ENCODE data around the gene CLMN.

CLMN gene, protein sequence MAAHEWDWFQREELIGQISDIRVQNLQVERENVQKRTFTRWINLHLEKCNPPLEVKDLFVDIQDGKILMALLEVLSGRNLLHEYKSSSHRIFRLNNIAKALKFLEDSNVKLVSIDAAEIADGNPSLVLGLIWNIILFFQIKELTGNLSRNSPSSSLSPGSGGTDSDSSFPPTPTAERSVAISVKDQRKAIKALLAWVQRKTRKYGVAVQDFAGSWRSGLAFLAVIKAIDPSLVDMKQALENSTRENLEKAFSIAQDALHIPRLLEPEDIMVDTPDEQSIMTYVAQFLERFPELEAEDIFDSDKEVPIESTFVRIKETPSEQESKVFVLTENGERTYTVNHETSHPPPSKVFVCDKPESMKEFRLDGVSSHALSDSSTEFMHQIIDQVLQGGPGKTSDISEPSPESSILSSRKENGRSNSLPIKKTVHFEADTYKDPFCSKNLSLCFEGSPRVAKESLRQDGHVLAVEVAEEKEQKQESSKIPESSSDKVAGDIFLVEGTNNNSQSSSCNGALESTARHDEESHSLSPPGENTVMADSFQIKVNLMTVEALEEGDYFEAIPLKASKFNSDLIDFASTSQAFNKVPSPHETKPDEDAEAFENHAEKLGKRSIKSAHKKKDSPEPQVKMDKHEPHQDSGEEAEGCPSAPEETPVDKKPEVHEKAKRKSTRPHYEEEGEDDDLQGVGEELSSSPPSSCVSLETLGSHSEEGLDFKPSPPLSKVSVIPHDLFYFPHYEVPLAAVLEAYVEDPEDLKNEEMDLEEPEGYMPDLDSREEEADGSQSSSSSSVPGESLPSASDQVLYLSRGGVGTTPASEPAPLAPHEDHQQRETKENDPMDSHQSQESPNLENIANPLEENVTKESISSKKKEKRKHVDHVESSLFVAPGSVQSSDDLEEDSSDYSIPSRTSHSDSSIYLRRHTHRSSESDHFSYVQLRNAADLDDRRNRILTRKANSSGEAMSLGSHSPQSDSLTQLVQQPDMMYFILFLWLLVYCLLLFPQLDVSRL

DNA sequence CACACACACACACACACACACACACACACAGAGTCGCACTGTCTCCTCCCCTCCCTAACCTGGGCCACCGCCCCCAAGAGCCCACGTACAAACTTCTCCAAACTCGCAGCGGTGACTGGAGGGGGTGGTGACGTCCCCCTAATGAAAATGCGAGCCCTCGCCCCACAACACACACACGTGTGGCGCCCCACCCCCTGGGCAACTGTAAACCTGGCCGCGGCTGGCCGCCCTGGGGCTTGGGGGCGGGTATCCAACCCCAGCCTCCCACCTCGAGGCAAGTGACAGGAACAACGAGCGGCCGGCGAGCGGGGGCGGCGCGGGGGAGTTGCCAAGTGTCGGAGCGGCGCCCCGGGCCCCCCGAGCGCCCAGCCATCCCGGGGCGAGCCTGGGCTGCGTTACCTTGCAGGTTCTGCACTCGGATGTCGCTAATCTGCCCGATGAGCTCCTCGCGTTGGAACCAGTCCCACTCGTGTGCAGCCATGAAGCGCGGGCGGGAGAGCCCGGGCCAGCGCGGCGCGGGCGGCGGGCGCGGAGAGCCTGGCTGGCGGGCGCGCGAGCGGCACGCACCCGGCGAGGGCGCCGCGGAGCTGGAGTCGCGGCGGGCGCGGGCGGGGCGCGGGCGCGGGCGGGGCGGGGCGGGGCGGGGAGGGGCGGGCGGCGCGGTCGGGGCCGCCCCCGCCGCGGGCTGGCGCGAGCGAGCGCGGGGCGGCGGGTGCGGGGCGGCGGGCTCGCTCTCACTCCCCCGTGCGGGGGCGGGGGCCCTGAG, at the start of gene CLMN:
CLMN (minus strand) TSS at position 597 of the 766 bp plus-strand sequence; CDS start at position 481, 116 bp downstream.
- peak; percentile 94 for DNase-seq (ENCODE audit: low spot score)

DNA sequence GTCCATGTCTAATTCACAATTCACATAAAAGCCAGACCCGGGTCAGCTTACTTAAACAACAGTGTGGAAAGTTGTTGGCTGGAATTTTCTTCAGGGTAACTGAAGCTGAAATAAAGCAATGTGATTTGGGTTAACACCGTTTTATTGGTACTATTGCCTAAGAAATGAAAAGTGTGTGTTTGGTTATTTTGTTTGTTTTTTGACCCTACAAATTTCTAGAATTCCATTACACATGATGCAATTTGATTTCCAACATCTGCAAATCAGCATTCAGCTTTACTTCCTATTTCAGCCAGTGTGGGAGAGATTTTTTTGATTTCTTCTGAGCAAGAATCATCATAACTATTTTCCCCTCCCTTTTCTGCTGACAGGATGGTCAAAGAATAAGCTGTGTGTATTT, 45.7 kb upstream of the CLMN start:
- no peak for DNase-seq (ENCODE audit: low spot score)

DNA sequence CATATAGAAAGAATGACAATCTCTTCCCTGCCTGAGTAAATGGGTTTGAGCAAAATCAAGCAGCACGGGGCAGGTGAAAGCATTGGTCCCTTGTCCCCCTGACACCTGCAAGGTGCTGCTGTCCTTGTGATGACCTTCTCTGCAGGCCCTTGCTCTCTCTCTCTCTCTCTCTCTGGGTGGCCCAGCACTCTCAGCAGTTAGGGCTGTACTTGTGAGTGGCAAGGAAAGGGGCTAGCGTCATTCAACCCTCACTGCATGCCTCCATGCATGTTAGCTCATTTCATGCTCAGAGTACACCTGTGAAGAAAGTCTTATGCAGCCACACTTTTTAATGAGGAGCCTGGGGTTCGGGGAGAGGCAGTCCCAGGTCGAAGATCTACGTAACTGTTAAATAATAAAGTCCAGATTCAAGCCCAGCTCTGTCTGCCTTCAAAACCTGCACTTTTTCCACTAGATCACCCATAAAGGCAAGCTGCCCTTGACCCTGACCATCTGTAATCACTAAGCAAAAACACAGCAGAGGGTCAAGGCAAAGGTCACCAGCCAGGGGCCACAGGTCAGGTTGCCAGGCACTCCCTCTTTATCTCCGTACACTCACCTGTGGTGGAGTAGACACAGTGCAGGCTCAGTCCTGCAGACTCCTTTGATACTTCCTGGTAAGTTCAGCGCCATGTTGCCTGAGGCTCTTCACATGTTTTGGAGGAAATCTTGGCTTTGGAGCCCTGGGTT, 44.9 kb upstream of the CLMN start:
- no peak for DNase-seq (ENCODE audit: low spot score)

DNA sequence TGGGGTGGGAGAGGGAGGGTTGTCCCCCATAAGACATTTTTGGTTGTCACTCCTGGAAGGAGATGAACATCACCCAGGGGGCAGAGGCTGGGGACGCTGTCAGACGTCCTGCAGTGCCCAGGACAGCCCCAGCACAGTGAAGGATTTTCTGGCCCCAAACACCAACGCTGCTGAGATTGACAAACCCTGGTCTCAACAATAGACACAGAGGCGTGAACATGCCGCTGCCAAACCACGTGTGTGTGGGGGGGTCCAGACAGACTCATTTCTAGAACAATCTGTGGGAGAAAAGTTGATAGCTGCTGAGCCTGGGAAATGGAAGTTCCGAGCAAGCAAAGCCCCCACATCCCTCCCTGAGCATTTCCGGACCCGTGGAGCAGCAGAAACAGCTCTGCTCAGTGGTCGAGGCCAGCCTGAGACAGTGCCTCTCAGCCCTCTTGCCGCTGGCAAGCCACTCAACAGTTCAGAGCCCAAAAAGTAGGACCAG, 43.8 kb upstream of the CLMN start:
- DNase-seq (ENCODE audit: low spot score): no peak

DNA sequence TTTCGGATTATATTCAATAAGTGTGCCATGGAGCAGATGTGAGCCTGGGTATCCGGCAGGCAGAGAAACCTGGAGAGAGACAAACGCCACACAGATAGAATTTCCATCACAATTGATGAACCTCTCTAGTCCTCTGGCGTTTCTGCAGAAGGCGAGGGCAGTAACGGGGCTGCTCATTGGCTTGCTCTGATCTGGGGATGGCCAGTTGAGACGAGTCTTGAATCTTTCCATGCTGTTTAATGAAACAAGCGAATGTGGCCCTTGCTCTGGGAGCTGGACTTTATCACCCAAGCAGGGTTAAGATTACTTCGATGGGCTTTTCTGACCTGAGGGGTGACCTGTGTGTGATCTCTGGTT, 42.4 kb upstream of the CLMN start:
- peak; percentile 66 for DNase-seq (ENCODE audit: low spot score)

DNA sequence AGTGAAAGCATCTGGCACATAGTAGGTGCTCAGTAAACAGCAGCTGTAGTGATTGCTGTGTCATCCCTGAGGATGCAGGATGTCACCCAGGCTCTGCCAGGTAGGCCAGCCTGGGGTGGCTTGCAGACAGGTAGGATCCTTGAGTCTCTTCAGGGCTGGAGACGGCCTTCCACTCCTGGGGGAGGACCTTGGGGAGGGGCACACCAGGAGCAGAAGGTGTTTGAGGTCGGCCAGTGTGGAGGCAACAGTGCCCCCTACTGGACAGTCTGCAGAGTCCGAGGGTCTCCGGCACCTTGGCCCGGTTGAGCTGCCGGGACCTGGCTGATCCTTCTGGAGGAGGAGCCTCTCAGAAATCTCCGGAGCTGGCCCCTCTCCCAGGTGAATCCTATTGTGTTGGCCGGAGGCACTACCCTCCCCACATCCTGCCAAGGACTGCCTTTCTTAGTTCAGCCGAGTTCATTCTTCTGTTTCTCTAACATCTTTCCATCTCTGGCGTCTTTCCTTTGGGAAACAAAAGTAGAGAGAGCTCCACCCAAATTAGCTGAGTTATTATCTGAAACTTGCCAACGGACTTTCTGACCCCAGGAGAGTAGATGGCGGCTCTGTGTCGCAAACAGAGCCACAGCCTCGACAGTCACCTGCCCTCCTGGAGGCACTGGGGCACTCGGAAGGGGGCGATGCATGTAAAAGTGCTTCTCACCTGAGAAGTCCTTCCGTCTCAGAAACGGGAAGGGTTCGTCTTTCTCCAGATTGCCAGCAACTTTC, 41.8 kb upstream of the CLMN start:
- DNase-seq (ENCODE audit: low spot score): peak; percentile 87

DNA sequence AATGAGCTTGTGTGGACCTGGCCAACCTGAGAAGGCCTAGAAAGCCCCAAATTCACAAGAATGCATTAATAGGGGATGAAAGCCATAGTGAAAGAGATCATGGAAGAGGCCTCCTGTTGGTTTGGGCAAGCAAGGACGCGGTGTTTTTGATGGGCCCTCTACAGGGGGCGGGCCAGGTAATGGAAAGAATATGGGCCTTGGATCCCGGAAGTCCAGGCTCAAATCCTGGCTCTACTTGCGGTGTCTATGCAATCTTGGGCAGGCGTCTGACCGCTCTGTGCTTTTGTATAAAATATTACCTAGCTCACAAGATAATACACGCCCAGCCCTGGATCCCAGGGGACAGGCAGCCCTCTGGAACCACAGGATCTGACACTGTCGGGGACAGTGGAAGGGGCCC, 41.1 kb upstream of the CLMN start:
- no peak for DNase-seq (ENCODE audit: low spot score)

DNA sequence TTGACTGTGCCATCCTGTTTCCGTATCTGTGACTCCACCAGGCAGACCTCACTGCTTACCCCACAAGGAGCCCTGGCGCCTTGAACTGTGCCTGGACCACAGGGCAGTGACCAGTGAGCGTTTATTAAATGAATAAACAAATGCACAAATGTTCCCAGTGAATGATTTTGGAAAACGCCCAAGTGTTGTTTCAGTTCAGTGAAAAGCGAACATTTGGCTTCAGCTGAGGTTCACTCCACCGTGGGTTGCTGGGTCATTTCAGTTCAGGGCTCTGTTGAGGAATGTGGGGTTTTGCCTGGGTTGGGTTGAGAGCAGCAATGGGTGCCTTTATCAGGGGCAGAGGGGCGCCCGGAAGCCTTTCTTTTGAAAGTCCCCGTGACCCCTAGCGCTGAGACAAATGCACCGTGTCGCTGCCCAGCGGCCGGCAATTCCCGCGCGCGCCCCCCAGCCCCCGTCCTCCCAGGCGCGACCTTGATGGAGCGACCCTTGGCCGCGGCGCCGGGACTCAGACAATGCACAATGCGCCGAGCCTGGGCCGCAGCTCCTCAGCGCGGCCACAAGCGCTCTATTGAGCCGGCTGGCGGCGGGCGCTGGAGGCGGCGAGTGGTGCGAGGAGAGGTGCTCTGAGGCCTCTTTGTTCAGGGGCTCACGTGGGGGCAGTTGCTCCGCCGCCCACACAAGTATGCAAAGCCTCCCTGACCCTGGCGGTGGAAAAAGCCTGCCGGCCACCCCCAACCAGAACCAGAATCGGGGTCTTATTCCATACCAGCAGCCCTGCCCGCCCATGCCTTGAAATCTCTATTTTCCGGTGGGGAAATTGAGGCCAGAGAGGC, 40.5 kb upstream of the CLMN start:
- peak; percentile 62 for DNase-seq (ENCODE audit: low spot score)

DNA sequence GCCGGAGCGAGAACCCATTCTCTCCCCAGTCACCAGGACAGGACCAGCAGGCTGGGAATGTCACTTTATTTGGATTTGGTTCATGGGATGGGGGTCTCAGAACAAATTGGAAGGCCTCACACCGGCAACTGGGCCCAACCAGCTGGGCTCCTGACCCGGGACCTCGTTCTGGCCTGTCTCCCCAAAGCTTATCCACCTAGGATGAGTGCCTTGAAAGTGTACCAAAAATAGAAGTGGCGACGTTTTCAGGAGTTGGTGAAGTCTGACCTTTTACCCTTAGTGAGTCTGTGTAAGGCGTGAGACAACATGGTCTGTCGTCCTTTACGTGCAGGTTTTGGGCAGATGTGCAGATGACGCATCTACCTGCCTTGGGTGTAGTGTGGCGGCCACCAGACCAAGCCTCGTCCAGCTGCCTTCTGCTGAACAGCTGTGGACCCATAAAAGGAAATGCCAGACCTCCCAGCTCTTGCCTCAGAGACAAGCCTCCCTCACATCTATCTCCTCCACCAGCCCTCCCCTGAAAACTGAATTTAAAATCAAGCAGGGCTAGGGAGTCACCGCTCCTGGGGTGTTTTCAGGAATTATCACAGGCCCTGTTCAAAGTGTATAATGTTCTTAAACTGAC, 36.6 kb upstream of the CLMN start:
- no peak for DNase-seq (ENCODE audit: low spot score)

DNA sequence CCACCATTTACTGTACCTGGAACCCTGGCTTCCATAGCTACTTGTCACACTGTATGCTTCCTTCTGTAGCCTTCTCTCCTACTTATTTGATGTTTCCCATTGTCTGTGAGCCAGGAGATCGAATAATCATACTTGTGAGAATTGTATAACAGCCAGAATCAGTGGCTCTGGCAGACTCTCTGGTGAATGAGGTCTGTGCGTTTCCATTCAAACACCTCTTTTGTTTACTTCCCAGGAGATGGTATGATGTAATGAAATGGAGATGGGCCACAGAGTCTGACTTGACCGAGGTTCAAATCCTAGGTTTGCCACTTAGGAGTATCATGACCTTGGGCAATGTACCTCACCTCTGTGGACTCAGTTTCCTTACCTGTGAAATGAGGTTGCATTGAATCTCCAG, 35.7 kb upstream of the CLMN start:
- no peak for DNase-seq (ENCODE audit: low spot score)

DNA sequence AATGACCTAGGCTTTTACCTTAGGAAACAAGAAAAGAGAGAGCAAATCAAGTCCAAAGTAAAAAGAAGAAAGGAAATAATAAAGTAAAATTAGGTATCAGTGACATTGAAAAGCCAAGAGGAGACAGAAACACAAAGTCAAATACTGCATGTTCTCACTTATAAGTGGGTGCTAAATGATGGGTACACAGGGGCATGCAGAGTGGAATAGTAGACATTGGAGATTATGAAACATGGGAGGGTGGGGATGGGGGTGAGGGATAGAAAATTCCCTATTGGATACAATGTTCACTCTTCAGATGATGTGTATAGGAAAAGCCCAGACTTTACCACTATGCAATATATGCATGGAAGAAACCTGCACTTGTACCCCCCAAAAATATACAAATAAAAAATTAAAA, 35.1 kb upstream of the CLMN start:
- DNase-seq (ENCODE audit: low spot score): no peak

DNA sequence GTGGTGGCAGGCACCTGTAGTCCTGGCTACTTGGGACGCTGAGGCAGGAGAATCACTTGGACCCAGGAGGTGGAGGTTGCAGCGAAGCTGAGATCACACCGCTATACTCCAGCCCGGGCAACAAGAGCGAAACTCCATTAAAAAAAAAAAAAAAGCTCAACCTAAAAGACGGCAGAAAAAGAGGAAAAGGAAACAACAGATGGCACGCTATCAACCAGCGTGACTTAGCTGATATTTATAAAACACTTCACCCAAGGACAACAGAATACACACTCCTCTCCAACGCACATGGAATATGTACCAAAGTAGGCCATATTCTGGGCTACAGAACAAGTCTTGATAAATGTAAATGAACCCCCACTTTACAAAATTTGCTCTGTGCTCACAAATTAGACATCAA, 34.0 kb upstream of the CLMN start:
- DNase-seq (ENCODE audit: low spot score): no peak

DNA sequence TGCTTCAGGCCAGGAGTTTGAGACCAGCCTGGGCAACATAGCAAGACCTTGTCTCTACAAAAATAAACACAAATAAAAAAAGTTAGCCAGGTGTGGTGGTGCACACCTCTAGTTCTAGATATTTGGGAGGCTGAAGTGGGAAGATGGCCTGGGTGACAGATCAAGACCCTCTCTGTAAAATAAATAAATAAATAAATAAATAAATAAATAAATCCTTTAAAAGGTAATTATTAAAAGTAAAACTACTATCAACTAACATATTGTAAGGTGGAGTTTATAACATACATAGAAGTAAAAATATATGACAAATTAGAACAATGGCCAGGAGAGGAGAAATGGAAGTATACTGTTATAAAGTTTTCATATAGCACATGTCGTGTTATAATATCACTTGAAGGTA, 33.3 kb upstream of the CLMN start:
- no peak for DNase-seq (ENCODE audit: low spot score)

DNA sequence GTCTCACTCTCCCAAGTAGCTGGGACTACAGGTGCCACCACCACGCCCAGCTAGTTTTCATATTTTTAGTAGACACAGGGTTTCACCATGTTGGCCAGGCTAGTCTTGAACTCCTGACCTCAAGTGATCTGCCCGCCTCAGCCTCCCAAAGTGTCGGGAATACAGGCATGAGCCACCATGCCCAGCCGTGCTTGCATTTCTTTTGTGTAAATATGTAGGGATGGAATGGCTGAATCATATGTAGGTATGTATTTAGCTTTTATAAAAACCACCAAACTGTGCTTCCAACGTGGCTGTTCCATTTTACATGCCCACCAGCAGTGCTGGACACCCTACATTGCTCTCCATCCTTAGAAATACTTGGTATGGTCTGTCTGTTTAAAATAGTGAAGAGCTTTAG, 32.8 kb upstream of the CLMN start:
- no peak for DNase-seq (ENCODE audit: low spot score)

DNA sequence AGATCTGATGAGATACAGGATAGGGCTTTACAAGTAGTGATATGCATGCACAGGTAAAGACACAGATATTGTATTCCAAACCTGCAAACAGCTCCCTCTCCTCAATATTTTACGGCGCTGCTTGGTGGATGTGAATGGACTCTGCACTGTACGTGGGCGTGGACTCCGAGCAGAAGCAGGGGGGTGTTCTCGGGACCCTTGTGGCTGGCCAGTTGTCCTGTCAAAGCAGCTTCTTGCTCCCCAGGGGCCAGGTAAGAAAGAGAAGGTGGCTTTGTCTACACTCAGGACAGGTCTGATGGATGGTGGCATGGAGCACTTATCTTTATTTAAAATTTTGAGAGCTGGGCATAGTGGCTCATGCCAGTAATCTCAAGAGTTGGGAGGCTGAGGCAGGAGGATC, 29.5 kb upstream of the CLMN start:
- DNase-seq (ENCODE audit: low spot score): no peak

DNA sequence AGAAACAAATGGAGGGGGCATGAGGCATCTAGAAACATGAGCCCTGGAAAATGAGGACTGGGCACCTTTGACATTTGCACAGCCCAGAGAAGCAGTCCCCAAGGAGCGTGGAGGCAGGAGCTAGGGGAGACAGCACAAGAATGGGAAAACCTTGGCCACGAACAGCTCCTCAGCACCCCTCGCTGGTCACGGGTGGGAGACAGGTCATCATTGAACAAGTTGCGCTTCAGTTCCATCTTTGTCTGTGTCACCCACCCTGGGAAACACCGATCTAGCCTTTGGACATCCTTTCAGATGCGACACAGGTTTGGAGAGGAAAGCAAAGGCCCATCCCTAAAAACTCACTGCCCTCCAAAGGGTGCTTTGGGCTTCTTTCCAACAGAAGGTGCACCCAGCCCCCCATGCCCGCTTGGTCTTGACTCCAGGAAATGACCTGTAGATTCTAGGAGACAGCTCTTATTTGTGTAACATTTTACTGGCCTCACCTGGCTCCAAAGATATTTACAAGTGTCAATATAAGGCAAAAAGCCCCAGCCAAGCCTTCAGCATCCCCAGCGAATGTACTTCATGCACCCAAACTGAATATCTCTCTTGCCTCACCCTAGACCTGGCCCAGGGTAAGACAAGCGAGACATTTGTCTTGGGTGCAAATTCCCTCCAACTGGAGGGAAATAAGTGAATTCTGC, 28.8 kb upstream of the CLMN start:
- DNase-seq (ENCODE audit: low spot score): peak; percentile 55

DNA sequence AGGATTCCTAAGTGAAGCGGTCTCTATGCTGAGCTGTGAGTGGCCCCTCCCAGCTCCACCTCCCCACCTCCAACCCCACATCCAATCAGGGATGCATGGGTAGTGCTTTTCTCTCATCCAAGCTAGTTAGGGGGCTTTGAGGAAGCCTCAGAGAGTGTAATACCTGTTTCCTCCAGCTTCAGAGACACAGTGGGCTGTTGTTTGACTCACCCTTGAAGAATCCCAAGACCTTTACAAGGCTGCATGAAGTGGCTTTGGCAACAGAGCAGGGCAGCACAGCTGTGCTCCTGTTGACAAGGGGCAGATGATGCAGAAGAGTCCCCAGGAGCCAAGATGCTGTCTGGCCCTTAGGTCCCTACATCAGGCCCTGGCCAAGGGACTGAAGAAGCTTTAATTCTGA, 27.1 kb upstream of the CLMN start:
- peak; percentile 41 for DNase-seq (ENCODE audit: low spot score)

DNA sequence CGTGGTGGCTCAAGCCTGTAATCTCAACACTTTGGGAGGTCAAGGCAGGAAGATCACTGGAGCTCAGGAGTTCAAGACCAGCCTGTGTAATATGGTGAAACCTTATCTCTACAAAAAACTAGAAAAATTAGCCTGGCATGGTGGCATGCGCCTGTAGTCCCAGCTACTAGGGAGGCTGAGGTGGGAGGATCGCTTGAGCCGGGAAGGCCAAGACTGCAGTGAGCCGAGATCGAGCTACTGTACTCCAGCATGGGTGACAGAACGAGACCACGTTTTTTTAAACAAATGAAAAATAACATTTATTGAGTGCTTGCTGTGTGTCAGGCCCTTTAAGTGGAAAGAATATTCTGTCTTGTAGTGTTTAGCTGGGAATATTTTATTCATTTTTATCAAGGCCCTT, 26.6 kb upstream of the CLMN start:
- no peak for DNase-seq (ENCODE audit: low spot score)

DNA sequence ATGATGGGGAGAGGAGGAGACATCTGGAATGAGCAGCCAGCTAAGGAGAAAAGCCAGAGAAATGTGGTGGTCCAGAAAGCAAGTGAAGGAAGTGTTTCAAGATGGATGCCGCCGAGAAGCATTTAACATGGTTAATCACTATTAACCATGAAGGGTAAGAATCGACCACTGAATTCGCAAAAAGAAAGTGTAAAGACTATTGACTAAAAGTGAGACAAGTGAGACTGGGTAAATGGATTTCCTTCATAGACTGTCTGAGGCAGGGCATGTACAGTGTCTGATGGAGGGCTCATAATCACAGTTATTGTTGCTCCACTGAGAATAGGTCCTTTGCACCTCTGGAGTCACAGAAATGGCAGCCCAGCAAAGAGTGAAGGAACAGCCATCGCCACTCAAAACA, 25.3 kb upstream of the CLMN start:
- no peak for DNase-seq (ENCODE audit: low spot score)
